ENCODE measurements around the gene FCF1. TPM values are rescaled to one million over a fixed set of nuclear protein-coding genes. Genes with fewer than 3 reads are reported as not detected.
A peak's percentile ranks its signal among the peaks of the same experiment; 100 is the strongest.

The FCF1 gene
- total RNA-seq, 1 donor from 2014 or later, result 64.5 TPM

DNA sequence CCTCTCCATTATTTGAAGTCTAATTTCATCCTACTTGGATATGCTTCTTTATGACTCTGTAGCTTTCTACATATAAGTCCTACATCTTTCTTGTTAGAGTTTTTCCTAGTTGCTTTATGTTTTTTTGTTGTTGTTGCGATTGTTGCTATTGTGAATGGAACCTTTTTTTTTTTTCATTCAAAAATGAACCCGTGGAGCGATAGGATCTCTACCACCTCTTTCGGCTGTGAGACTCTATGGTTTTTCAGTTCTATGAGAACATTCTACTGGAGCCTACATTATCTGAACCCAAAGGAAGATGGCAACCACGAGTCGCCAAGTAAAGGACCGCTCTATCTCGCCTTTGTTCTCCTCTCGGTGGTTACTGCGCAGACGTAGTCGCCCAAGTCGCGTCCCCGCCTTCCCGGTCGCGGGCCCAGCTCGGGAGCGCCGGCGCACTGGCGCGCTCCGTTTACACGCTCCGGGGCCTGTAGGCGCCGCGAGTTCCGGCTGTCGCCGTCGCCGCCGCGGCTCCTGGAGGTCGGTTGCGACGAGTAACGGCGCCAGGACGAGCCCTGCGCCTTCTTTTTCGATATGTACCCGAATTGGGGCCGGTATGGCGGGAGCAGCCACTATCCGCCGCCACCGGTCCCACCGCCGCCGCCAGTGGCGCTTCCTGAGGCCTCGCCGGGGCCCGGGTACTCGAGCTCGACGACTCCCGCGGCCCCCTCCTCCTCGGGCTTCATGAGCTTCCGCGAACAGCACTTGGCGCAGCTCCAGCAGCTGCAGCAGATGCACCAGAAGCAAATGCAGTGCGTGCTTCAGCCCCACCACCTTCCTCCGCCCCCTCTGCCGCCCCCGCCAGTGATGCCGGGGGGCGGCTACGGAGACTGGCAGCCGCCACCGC, 50.2 kb downstream of the FCF1 start, which contains the start of gene YLPM1:
YLPM1 (plus strand) TSS at position 400 of the 886 bp plus-strand sequence; CDS start at position 574, 174 bp downstream.
- peak; percentile 98 for DNase-seq
- H3K9me3 Mint-ChIP-seq, result peaks cover 5% of the 10 kb centered on the region
- peaks cover 41% of the 10 kb centered on the region for H3K4me1 Mint-ChIP-seq
- H3K4me3 Mint-ChIP-seq, result peak within 1 kb of the TSS; percentile 100
- H3K27ac Mint-ChIP-seq, result peak within 1 kb of the TSS; percentile 98
- no peaks in the 10 kb centered on the region for H3K27me3 Mint-ChIP-seq
- intact Hi-C loops (cut with micrococcal nuclease), result loop anchor here (1.0 to 5.0 kb wide), 3 partner anchors 30 to 461 kb away; partner anchors contain the start of genes ABCD4, AREL1 and FCF1
- peaks cover 28% of the 10 kb centered on the region for H3K36me3 Mint-ChIP-seq (ENCODE audit: low read depth)

DNA sequence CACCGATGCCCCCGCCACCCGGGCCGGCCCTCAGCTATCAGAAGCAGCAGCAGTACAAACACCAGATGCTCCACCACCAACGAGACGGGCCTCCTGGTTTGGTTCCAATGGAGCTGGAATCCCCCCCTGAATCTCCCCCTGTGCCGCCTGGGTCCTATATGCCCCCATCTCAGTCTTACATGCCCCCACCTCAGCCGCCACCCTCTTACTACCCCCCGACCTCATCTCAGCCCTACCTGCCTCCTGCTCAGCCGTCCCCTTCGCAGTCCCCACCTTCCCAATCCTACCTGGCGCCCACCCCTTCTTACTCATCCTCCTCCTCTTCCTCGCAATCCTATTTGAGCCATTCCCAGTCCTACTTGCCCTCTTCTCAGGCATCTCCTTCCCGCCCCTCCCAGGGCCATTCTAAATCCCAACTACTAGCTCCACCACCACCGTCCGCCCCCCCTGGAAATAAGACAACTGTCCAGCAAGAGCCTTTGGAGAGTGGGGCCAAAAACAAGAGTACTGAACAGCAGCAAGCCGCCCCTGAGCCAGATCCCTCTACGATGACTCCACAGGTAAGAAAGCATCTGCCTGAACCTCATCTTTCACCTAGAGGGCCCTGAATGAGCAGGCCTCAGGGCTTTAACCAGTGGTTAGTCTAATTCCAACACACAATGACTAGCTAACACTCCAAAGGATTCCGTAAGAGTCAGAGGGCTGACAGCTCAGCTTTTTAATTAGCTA, 51.0 kb downstream of the FCF1 start:
- Mint-ChIP-seq H3K27me3 (no peaks in the 10 kb centered on the region), H3K4me1 (peaks cover 45% of the 10 kb centered on the region), H3K4me3 (peak overlapping the region; percentile 100), H3K36me3 (ENCODE audit: low read depth) (peaks cover 30% of the 10 kb centered on the region), H3K9me3 (peaks cover 5% of the 10 kb centered on the region), H3K27ac (peak overlapping the region; percentile 98)
- DNase-seq, result peak; percentile 72
- intact Hi-C loops (cut with micrococcal nuclease), result loop anchor here (1.0 to 5.0 kb wide), 5 partner anchors 29 to 462 kb away; partner anchors contain the start of genes ABCD4, AREL1 and FCF1

DNA sequence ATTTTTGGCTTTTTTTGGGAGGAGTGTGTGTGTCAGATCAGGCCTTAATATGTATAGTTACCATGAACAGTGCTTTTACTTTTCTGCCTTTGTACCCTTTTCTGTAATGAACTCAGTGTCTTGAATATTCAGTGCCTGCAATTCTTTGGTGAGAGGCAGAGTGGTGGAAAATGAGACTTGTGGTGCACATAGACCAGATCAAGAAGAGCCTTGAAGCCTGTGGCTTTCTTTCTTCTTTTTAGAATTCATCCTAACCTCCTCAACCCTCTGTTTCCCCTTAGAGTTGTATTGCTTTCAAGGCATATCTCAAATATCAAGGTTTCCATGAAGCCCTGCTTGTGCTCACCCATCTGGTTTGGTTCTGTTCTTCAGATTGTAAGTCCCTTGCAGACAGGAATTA, 52.8 kb downstream of the FCF1 start:
- peaks cover 5% of the 10 kb centered on the region for H3K9me3 Mint-ChIP-seq
- H3K27ac Mint-ChIP-seq, result peak overlapping the region; percentile 4
- peaks cover 34% of the 10 kb centered on the region for H3K36me3 Mint-ChIP-seq (ENCODE audit: low read depth)
- peak; percentile 72 for DNase-seq
- H3K27me3 Mint-ChIP-seq, result no peaks in the 10 kb centered on the region
- peaks cover 48% of the 10 kb centered on the region for H3K4me1 Mint-ChIP-seq
- peak overlapping the region; percentile 100 for H3K4me3 Mint-ChIP-seq
- intact Hi-C loops (cut with micrococcal nuclease), result loop anchor here (2.0 kb wide), 2 partner anchors 73 to 157 kb away; no protein-coding TSS in a partner anchor

DNA sequence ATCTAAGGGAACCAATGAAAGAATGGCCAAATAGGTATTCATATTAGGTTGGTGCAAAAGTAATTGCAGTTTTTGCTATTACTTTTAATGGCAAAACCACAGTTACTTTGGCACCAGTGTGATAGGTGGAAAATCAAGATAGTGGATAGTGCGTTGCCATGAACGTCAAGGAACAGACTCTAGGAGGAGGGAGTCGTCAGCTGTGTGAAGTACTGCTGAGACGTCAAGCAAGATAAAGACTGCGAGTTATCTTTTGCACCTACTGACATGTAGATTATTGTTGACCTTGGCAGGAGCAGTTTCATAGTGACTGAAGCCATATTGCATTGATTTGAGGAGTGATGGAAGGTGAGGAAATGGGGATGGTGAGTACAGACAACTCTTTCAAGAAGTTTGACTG, 58.5 kb downstream of the FCF1 start:
- no peaks in the 10 kb centered on the region for H3K27me3 Mint-ChIP-seq
- intact Hi-C loops (cut with micrococcal nuclease), result no loop called here
- H3K4me3 Mint-ChIP-seq, result no peak overlapping the region
- peaks cover 35% of the 10 kb centered on the region for H3K36me3 Mint-ChIP-seq (ENCODE audit: low read depth)
- H3K9me3 Mint-ChIP-seq, result no peaks in the 10 kb centered on the region
- peaks cover 33% of the 10 kb centered on the region for H3K4me1 Mint-ChIP-seq
- no peak overlapping the region for H3K27ac Mint-ChIP-seq
- no peak for DNase-seq

DNA sequence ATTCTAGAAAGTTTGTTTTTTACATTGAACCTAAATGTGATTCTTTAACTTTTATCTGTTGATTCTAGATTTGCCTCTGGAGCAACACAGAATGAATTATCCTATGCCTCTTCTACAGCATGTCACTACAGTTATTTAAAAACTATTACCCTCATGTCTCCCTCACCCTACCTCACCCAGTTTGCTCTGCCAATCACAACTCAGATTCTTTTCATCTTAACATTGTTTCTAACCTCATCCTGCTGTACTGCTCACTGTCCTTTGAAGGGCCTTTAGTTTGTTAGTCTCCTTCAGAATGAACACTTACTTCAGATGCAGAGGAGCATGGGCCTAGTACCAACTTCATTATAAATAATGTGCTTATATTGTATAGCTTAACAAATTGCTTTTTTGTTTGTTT, 71.7 kb downstream of the FCF1 start:
- Mint-ChIP-seq H3K9me3 (no peaks in the 10 kb centered on the region), H3K4me1 (peaks cover 17% of the 10 kb centered on the region), H3K4me3 (no peak overlapping the region), H3K27me3 (no peaks in the 10 kb centered on the region), H3K27ac (no peak overlapping the region), H3K36me3 (ENCODE audit: low read depth) (peaks cover 55% of the 10 kb centered on the region)
- intact Hi-C loops (cut with micrococcal nuclease), result no loop called here
- DNase-seq, result no peak

DNA sequence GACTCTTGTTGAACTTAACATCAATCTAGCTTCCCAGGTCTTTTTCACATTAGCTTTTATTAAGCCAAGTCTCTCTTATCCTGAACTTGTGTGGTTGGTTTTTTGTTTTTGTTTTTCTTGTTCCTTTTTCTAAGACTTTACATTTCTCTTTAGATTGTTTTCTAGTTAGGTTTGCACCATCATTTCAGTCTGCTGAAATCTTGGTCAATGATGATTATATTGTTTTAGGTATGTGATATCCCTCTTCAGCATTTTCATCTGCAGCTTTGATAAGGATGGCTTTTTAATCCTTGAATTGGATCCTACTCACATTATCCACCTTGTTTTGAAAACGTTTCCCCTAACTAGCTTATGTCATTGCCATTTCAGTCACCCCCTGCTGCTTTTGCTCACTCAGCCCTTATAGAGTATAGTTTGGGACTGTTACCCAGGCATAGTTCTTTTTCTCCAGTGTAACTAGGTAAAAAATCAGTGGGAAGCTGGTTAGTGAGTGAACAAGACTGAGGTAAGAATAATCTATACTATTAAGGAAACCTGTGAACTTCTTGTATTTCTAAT, 72.2 kb downstream of the FCF1 start:
- intact Hi-C loops (cut with micrococcal nuclease), result no loop called here
- no peak for DNase-seq
- Mint-ChIP-seq H3K27me3 (no peaks in the 10 kb centered on the region), H3K36me3 (ENCODE audit: low read depth) (peaks cover 55% of the 10 kb centered on the region), H3K27ac (no peak overlapping the region), H3K4me3 (no peak overlapping the region), H3K9me3 (no peaks in the 10 kb centered on the region), H3K4me1 (peaks cover 17% of the 10 kb centered on the region)

DNA sequence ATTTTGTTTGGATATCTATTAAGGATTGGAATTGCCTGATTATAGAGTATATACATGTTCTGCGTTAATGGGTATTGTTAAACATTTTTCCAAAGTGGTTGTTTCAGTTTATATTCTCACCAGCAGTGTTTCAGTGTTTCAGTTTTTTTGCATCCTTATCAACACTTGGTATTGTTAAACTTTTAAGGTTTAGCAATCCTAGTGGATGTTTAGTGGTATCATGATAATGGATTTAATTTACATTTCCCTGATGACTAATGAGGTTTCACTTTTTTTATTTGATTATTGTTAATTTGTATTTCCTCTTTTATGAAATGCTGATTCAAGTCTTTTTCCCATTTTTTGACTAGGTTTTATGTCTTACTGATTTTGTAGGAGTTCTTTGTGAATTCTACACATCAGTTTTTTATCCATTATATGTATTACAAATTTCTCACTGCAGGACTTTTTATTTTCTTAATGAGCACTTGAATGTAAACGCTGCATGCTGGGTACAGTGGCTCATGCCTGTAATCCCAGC, 73.9 kb downstream of the FCF1 start:
- no peak for DNase-seq

More for the DNA sequence above, 73.9 kb downstream of the FCF1 start:
- Mint-ChIP-seq H3K4me1 (peaks cover 20% of the 10 kb centered on the region), H3K36me3 (ENCODE audit: low read depth) (peaks cover 43% of the 10 kb centered on the region), H3K4me3 (no peak overlapping the region), H3K27ac (no peak overlapping the region), H3K27me3 (no peaks in the 10 kb centered on the region), H3K9me3 (no peaks in the 10 kb centered on the region)
- intact Hi-C loops (cut with micrococcal nuclease), result no loop called here

Other genes with a start within 250 kb of the FCF1 start
- 12.3 and 15.5 TPM in 2 replicates for gene NPC2, start 219.8 kb upstream of the FCF1 start, total RNA-seq
- gene ISCA2, start 219.4 kb upstream of the FCF1 start, total RNA-seq, result 20.0 and 20.8 TPM in 2 replicates
- gene LTBP2, start 100.9 kb upstream of the FCF1 start, total RNA-seq, result 0.05 TPM in 1 of 2 replicates, not detected in the other
- gene AREL1, start 64 bp upstream of the FCF1 start, total RNA-seq, result 43.5 and 45.5 TPM in 2 replicates
- 63.7 and 66.7 TPM in 2 replicates for gene YLPM1, start 50.2 kb downstream of the FCF1 start, total RNA-seq
- not detected in 2 replicates for gene PROX2, start 163.0 kb downstream of the FCF1 start, total RNA-seq
- gene DLST, start 168.8 kb downstream of the FCF1 start, total RNA-seq, result 110 and 111 TPM in 2 replicates
- gene RPS6KL1, start 210.1 kb downstream of the FCF1 start, total RNA-seq, result 7.0 and 9.6 TPM in 2 replicates
- gene PGF, start 242.5 kb downstream of the FCF1 start, total RNA-seq, result 0.23 and 0.24 TPM in 2 replicates

Measured in activated CD4-positive, alpha-beta T cell treated with anti-CD3 and anti-CD28 coated beads, Interleukin-2, amount 10 ng/mL, durations not matched to agents 24 days and 14 days (primary cell).